MG63 (cell line): ENCODE measurements around the gene B9D1. TPM values are rescaled to one million over a fixed set of nuclear protein-coding genes. Genes with fewer than 3 reads are reported as not detected.

Source experiments
- DNase-seq: peaks from one replicate; pipeline ENCODE4 v3.0.0-alpha.2; 2020
- H3K27me3 ChIP-seq: fragments of 250-450 bp; sonication (Bioruptor Pico); 2 replicates; pipeline ENCODE4 v1.5.1; 2020; ENCODE audit warnings: mild to moderate bottlenecking, moderate library complexity
- H3K36me3 ChIP-seq: fragments of 250-450 bp; sonication (Bioruptor Pico); 2 replicates; pipeline ENCODE4 v1.5.1; 2020; ENCODE audit warnings: mild to moderate bottlenecking, moderate library complexity
- H3K4me3 ChIP-seq: fragments of 250-450 bp; sonication (Bioruptor Pico); 2 replicates; pipeline ENCODE4 v1.5.1; 2020; ENCODE audit warnings: mild to moderate bottlenecking, moderate library complexity
- H3K9me3 ChIP-seq: fragments of 250-450 bp; sonication (Bioruptor Pico); 2 replicates; pipeline ENCODE4 v1.5.1; 2020; ENCODE audit warnings: mild to moderate bottlenecking, moderate library complexity
- total RNA-seq: library from RNA; depleted of rRNA; stranded (reverse); fragments of >200 nt; shearing (Covaris generic); gene quantifications from 2 replicates; pipeline ENCODE4 v1.2.3, GENCODE V29; 2014; ENCODE audit warnings: low replicate concordance

Gene B9D1
- total RNA-seq, 1 experiment from 2014 or later: 14.8 TPM

DNA sequence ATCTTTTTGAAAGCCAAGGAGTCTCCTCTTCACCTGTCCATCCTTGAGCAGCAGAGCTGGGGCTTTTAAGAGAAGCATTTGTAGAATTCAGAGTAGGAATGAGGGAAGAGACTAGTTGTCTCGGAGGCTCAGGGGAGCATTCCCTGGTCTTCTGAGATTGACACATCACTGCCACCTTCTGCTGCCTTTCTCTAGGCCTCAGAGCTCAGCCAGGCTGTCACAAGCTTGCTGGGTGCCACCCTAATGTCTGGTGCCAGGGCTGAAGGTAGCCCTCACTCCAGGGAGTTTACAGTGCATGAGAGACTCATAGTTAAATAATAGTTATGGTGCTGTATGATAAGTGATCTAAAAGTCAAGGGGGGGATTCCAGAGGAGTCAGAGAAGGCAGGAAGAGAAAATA, 39.7 kb downstream of the B9D1 start:
- Histone ChIP-seq H3K4me3 (no peak overlapping the region), H3K36me3 (peaks cover 16% of the 10 kb centered on the region), H3K9me3 (no peaks in the 10 kb centered on the region; the same call in 1 of the 2 replicates), H3K27me3 (no peaks in the 10 kb centered on the region)
- DNase-seq: no peak

DNA sequence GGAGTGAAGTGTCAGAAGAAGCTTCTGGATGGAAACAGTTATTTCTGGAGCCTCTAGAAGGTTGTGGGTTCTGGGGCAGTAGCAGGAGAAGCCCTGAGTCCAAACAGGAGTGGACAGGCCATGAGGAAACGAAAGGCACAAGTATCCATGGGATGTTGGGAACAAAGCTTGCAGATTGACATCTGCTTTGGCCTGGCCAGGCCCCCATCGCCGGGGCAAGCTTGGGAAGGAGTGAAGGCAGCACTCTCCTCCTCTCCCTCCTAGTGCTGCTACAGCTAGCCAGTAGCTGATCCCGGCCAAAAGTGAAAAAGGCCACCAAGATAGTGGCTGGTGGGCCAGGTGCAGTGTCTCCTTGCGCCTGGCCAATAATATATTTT, 40.4 kb downstream of the B9D1 start:
- Histone ChIP-seq H3K27me3 (no peaks in the 10 kb centered on the region), H3K4me3 (no peak overlapping the region), H3K9me3 (no peaks in the 10 kb centered on the region; the same call in 1 of the 2 replicates), H3K36me3 (peaks cover 16% of the 10 kb centered on the region)
- no peak for DNase-seq

DNA sequence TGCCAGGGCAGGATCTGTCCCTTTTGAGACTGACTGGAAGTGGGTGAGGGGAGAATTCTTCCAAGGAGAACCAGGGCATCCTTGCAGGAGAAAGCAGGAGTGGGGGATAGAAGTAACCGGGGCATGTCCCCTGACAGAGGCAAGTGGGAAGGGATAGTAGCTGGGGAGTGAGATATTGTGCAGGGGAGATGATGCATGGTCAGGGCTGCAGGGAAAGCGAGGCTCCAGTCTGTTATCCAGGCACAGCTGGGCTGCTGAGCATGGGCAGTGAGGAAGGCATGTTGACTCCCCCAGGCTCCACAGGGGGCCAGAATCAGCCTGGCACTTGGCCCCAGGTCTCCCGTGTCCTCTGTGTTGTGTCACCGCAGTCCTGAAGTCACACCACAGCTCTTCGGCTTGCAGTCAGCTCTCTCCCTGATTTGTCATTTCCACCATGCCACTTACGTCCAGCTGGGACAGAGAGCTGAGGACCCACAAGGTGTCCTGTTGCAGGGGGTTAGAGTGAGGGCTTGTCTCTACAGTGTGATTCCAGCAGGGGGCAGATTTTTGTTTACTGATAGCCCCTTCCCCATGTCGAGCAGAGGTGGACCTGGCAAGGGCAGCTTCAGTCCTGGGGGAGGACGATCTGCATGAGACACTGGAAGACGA, 40.9 kb downstream of the B9D1 start:
- no peaks in the 10 kb centered on the region for H3K27me3 ChIP-seq
- DNase-seq: no peak
- no peak overlapping the region for H3K4me3 ChIP-seq
- H3K9me3 ChIP-seq: no peaks in the 10 kb centered on the region; the same call in 1 of the 2 replicates
- peaks cover 16% of the 10 kb centered on the region for H3K36me3 ChIP-seq

DNA sequence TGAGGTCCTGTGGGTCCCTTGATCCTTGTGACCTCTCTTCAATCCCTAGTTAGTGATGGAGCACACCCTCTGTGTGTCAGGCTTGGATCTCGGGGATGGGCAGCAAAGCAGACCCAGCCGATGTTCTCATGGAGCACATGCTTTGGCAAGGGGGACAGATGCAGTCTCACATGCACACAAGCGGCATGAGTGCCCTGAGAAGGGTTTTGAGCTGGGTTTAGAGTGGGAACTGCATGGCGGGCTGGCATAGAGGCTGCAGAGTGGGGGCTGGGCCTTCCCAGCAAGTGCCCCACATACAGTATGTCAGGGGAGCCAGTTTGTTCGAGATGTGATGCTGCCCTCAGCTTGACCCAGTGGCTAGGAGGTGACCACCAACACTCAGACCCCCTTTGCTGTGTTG, 41.6 kb downstream of the B9D1 start:
- no peak for DNase-seq
- H3K36me3 ChIP-seq: peaks cover 18% of the 10 kb centered on the region
- no peak overlapping the region for H3K4me3 ChIP-seq

DNA sequence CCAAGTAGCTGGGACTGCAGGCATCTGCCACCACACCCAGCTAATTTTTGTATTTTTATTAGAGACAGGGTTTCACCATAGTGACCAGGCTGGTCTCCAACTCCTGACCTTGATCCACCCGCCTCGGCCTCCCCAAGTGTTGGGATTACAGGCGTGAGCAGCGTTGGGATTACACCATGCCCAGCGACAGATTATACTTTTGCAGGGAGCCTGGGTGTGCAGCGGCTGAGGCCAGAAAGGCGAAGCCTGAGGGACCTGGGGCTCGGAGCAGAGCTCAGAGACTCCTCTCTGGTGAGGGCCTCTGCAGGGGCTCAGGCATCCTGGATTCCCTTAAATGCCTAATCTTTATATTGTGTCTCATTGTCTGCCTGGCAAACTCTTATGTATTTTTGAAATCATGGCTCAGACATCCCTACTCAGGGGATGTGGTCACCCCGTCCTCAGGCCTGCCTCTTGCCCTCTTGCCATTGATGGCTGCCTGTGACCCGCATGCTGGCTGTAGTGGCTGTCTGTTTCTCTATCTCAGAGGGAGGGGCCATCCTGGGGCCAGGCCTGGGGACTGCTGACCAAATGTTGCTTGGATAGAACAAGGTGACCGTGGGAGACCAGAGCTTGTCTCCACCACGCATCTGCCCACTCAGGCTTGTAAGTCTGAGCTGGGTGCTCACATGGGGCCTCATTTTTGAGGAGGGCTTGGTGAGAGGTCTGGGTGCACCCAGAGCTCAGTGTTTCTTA, 42.6 kb downstream of the B9D1 start:
- peaks cover 13% of the 10 kb centered on the region for H3K36me3 ChIP-seq
- no peaks in the 10 kb centered on the region; the same call in 1 of the 2 replicates for H3K9me3 ChIP-seq
- H3K27me3 ChIP-seq: no peaks in the 10 kb centered on the region
- DNase-seq: no peak
- no peak overlapping the region for H3K4me3 ChIP-seq

More for the DNA sequence above, 41.6 kb downstream of the B9D1 start:
- no peaks in the 10 kb centered on the region; the same call in 1 of the 2 replicates for H3K9me3 ChIP-seq
- no peaks in the 10 kb centered on the region for H3K27me3 ChIP-seq

DNA sequence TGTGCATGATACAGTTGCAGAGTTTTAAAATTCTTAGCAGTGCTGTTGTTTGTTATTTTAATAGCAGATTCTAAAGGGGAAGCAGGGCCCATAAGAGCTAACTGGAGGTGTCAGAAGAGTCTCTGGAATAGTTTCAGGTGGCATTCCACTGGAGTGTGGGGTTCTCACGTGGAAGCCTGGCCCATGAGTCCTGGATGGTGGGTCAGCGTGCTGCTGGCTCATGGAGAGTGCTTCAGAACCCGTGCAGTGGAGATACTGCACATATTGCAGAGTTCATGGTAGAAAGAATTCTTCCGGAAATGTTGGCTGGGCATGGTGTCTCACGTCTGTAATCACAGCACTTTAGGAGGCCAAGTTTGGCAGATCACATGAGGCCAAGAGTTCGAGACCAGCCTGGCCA, 43.9 kb downstream of the B9D1 start:
- Histone ChIP-seq H3K36me3 (peaks cover 3% of the 10 kb centered on the region), H3K27me3 (no peaks in the 10 kb centered on the region), H3K9me3 (no peaks in the 10 kb centered on the region), H3K4me3 (no peak overlapping the region)
- no peak for DNase-seq

DNA sequence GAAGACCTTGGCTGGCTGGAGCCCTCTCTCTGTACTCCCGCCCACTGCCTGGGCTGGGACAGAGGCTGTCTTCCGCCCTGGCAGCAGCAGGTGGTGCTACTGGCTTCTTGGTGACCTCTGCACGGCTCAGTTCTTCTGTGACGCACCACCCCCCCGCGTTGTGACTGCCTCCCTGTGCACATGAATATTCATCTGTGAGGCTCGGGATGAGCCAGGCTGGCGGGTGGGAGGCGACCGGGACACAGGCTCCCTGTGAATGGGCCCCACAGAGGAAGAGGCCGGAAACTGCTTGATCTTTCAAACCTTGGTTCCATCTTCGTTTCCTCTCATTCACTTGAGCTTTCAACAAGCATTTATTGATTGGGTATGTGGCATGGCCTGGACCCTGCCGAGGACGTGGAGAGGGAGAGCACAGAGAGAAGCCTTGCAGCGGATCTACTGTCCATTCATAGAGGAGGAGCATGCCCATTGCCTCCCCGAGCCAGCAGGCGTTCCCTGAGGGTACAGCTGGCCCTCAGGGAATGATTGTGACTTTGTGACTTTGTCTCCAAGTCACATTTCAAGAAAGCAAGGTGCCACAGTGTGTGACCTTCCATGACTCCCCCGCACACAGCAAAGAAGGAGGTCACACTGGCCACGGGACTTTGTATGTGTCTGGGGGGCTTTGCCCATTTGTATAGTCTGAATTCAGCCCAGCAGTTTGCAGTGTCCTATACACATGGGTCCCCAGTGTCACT, 45.0 kb downstream of the B9D1 start:
- Histone ChIP-seq H3K36me3 (peaks cover 3% of the 10 kb centered on the region; the same call in 1 of the 2 replicates), H3K27me3 (no peaks in the 10 kb centered on the region), H3K4me3 (no peak overlapping the region), H3K9me3 (no peaks in the 10 kb centered on the region)
- DNase-seq: no peak

DNA sequence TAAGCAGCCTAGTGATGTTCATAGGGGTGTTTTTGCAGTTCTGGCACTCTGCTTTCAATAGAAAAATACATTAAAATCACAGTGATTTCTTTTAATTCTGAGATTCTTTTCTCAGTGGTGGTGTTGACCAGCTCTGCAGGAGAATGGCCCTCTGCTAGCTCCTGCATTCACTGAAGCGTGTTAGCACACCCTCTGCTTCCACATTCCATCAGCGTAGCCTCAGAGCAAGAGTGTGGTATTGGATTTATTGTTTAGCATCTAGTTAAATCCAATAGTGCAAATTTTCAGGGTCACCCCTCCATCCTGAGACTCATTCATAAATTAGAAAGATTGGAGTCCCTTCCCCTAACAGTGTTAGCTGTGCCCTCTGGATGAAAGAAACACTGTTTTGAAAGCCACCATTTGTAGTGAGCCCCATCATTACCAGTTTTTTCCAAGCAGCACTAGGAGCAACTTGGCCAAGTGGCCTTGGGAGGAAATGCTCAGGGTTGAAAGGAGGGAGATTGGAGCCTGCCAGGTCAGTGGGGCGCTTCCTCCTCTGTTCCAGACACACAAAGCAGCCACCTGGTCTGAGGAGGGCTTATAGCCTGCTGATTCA, 45.7 kb downstream of the B9D1 start:
- H3K36me3 ChIP-seq: peaks cover 6% of the 10 kb centered on the region
- H3K9me3 ChIP-seq: no peaks in the 10 kb centered on the region
- H3K4me3 ChIP-seq: no peak overlapping the region
- H3K27me3 ChIP-seq: no peaks in the 10 kb centered on the region
- no peak for DNase-seq

DNA sequence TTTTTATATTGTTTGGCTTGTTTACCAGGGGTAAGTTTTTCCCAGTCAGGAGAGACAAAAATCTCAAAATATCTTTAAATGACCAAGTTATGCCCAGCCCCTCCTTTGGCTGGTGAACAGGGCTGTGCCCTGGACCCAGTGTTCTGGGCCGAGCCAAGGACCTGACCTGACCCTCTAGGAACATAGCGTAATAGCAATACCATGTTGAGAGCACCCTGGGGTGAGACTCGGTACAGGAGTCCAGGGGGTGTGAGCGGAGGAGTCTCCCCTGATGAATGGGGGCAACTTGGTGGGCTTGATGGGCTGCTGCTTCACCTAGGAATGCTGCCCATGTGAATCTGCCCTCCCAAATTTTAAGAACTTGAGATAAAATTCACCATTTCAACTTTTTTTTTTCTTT, 47.4 kb downstream of the B9D1 start:
- no peaks in the 10 kb centered on the region for H3K9me3 ChIP-seq
- DNase-seq: no peak
- no peaks in the 10 kb centered on the region for H3K27me3 ChIP-seq
- no peak overlapping the region for H3K4me3 ChIP-seq
- H3K36me3 ChIP-seq: peaks cover 9% of the 10 kb centered on the region

DNA sequence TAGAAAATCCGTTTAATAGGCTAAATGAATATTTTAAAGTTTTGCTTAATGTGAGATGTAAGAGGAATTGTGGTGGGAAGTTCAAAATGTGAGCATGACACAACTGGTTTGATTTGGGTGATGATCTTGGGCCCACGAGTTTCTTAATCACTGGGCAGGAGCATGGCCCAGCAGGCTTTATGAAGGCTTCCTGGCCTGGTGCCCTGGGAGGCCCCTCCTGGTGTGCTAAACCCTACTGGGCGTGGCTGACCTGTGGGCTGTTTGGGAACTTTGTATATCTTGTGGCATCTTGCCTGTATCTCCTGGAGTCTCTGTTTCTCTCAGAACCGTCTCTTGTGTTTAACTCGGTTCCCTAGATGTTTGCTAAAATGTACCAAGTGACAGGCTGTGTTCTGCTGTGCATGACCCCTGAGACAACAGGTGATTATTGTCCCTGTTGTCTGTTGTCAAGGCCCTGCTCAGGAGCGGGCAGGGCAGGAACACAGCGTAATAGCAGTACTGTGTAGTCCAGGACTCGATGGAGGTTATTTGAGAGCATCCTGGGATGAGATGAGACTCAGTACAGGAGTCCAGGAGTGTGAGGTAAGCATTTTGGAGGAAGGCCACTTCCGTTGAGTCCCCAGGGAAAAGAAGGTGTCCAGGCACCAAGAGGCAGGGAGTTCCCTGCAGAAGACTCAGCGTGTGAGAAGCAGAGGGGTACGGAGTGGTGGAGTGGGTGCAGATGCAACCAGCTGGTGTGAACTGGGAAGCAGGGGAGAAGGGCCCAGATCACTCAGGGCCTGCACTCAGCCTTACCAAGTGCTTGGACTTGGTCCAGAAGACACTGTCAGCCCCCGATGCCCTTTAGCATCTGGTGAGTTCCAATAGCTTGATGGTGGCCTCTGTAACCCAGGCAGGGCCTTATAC, 48.5 kb downstream of the B9D1 start:
- Histone ChIP-seq H3K9me3 (no peaks in the 10 kb centered on the region), H3K36me3 (peaks cover 9% of the 10 kb centered on the region), H3K4me3 (no peak overlapping the region), H3K27me3 (no peaks in the 10 kb centered on the region)
- DNase-seq: no peak

DNA sequence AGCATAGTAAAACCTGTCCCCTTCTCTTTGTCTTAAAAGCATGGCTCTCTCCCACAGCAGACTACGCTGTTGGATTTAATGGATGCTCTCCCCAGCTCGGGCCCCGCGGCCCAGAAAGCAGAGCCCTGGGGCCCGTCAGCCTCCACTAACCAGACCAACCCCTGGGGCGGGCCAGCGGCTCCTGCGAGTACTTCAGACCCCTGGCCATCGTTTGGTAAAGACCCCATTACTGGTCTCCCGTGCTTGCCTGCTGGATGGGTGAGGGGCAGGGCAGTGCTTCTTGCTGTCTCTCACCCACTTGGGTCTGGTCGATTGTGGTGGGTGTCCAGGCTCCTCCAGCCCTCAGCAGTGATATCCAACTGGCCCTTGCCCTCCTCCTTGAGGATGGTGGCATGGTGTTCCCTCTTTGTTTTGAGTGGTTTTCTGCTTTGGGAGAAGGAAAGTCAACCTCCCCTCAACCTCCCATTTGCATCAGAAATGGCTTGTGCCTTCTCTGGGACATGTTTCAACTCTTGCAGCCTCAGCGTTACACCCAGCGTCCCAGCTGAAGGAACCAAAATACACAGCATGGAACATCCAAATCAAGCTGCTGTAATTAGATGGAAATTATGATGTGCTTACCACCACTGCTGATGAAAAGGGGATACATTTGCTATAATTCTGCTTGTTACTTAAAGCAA, 49.3 kb downstream of the B9D1 start:
- Histone ChIP-seq H3K36me3 (peaks cover 9% of the 10 kb centered on the region), H3K4me3 (no peak overlapping the region), H3K27me3 (no peaks in the 10 kb centered on the region), H3K9me3 (no peaks in the 10 kb centered on the region)
- no peak for DNase-seq

DNA sequence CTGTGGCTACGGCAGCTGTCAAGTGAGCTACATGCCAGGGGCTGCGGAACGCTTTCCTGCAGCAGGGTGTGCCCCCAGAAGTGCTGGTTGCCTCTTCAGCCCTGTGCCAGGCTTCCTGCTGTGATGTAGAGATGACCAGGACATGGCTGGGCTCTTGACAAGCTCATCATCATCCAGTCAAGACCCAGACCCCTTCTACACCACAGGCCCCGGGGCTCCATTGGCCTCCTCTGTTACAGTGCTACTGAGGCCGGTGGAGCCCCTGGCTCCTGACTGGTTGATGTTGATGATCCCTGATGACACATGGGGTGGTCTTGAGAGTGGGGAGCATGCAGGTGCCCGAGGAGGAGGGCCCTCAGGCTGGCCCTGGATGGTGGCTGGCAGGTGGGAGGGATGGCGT, 50.1 kb downstream of the B9D1 start:
- Histone ChIP-seq H3K4me3 (no peak overlapping the region), H3K27me3 (no peaks in the 10 kb centered on the region), H3K36me3 (peaks cover 9% of the 10 kb centered on the region), H3K9me3 (no peaks in the 10 kb centered on the region)
- no peak for DNase-seq

DNA sequence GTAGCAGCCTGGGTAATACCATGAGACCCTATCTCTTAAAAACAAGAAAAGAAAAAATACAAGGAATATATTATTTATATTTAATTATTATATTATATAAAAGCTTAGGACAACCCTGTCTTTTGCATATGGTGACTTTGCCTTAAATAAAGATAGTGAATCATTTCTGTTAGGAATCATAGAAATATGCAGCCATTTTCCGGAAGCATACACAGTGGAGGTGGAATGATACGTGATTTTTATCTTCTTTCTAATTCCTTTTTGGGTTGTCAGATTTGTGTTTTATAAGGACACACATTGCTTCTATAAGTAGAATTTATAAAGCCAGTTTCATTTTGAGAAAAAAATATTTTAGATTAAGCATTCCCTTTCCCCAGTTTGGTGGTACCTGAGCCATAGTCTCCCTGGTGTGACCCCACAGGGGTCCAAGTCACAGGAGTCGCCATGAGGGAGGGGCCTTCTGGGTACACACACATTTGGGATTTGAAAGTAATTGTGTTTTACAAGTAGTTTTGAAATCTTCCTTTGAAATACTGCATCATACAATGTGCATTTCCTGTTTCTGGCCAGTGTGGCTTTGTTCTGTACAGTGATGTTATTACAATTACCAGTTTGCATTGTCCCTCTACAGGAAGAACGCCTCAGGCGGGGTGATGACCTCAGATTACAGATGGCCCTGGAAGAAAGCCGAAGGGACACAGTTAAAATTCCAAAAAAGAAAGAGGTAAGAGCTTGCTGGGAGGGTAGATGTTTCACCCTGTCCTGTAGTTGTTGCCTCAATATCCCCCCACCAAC, 50.9 kb downstream of the B9D1 start:
- H3K4me3 ChIP-seq: no peak overlapping the region
- no peak for DNase-seq
- H3K9me3 ChIP-seq: no peaks in the 10 kb centered on the region
- H3K27me3 ChIP-seq: no peaks in the 10 kb centered on the region
- H3K36me3 ChIP-seq: peaks cover 9% of the 10 kb centered on the region

DNA sequence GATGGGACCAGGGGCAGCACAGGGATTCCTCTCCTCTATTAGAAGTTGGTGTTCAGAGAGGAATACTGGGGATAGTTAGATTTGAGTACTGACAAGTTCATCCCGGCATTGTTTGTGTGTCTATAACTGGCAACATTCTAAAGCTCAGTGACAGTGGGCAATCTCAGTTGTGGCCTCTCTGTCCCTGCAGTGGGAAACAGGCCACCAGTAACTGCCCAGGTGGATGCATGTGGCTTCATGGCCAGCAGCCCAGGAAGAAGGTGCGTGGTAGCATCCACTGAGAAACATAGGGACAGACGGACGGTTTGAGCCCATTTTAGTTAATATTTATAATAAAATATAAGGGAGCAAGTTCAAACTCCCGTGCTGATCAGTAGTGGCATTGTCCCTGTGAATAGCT, 51.5 kb downstream of the B9D1 start:
- Histone ChIP-seq H3K36me3 (peaks cover 9% of the 10 kb centered on the region), H3K9me3 (no peaks in the 10 kb centered on the region), H3K4me3 (no peak overlapping the region), H3K27me3 (no peaks in the 10 kb centered on the region)
- no peak for DNase-seq

DNA sequence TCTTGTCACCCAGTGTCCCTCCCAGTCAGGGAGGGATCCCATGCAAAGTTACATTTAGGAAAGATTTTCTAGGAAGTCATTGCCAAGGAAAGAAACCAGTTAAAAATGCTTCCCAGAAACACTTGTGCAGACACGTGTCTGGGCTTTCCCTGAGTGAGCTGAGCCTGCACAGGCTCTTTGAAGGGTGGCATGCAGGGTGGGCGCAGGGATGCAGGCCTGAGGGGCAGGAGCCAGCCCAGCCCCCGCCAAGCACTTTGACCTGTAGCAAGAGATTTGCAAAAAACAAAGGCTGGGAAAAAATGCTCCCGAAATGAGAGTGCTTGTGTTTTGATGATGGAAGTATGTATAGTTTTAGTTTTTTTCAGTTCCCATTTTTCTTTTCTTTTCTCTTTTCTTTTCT, 52.4 kb downstream of the B9D1 start:
- Histone ChIP-seq H3K36me3 (peaks cover 6% of the 10 kb centered on the region), H3K9me3 (no peaks in the 10 kb centered on the region), H3K4me3 (no peak overlapping the region), H3K27me3 (no peaks in the 10 kb centered on the region)
- no peak for DNase-seq
